HT1080 (cell line): Measurements from ENCODE around the gene OR1I1. TPM values are rescaled to one million over a fixed set of nuclear protein-coding genes. Genes with fewer than 3 reads are reported as not detected.

Source experiments
- DNase-seq: peaks from one replicate; pipeline ENCODE4 v3.0.0-alpha.2; 2015; ENCODE audit warnings: low read depth
- total RNA-seq: library from RNA; depleted of rRNA; stranded (reverse); fragments of >200 nt; shearing (Covaris generic); gene quantifications from 2 replicates; pipeline ENCODE4 v1.2.3, GENCODE V29; 2014

The OR1I1 gene
- total RNA-seq, 1 experiment from 2014 or later, result not detected

DNA sequence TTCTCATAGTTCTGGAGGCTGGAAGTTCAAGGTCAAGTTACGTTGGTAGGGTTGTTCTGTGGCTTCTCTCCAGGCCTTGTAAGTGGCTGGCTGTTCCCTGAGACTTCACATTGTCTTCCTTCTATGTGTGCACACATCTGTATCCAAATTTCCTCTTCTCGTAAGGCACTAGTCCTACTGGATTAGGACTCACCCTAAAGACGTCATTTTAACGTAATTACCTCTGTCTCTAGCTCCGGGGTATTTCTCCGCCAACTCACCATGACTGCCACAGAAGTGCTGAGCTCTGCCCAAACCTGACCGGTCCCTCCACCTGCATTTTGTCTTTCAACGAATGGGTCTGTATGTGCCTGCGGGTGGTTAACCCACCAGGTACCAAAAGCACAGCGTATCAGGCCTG, 16.4 kb downstream of the OR1I1 start:
- DNase-seq, result no peak

DNA sequence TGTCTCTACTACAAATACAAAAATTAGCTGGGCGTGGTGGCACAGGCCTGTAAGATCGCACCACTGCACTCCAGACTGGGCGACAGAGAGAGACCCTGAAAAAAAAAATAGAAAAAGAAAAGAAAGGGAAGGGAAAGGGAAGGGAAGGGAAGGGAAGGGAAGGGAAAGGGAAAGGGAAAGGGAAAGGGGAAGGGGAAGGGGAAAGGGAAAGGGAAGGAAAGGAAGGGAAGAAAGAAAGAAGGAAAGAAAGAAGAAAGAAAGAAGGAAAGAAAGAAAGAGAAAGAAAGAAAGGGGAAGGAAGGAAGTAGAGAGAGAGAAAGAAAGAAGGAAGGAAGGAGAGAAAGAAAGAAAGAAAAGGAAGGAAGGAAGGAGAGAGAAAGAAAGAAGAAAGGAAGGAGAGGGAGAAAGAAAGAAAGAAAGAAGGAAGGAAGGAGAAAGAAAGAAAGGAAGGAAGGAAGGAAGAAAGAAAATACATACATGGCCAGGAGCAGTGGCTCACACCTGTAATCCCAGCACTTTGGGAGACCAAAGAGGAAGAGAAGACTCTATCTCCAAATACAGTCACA, 17.1 kb downstream of the OR1I1 start:
- no peak for DNase-seq

DNA sequence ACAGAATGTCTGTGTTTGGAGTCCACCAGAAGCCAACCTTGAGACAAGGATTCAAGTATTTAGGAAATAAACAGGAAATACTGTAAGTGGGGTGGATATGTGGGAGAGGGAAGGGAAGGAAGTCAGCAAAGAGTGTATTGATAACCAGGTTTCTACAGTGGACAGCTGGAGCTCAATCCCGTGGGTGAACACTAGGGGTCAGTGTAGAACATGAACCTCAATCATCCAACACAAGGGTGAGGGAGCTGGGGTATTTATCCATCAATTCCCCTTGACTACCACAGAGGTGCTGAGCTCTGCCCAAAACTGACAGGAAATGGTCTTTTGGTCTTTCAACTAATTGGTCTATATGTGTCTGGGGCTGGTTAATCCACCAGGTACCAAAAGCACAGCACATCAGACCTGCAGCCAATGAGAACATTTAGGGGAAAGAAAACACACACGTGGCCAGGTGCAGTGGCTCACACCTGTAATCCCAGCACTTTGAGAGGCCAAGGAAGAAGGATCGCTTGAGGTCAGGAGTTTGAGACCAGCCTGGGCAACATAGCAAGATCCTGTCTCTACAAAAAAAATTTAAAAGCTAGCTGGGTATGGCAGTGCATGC, 19.6 kb downstream of the OR1I1 start:
- peak; percentile 49 for DNase-seq

DNA sequence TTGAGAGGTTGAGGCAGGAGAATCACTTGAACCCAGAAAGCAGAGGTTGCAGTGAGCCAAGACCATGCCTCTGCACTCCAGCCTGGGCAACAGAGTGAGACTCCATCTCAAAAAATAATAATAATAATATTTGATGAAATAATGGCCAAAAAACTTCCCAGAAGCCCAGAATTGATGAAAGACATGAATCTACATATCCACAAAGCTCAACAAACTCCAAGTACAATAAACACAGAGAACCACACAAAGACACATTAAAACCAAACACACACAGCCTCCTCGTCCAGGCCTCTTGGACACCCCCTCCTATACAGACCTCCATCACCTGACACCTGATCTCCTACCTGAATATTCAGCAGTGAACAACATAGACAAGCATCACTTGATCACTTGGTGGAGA, 22.0 kb downstream of the OR1I1 start:
- DNase-seq, result no peak

DNA sequence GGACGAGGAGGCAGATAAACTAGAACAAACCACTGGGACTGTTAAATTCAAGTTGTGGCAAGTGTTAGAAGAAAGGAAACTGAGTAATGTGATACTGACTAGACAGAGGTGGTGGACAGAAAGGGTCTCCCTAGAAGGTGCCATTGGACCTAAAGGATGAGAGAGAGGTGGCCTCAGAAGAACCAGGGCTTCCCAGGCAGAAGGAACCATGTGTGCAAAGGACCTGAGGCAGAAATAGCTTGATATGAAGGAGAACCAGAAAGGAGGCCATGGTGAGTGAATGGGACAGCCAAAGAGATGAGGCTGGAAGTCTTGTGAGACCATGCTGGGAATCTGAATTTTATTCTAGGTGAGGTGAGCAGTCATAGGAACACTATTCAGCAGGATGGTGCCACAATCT, 22.4 kb downstream of the OR1I1 start:
- DNase-seq, result no peak

DNA sequence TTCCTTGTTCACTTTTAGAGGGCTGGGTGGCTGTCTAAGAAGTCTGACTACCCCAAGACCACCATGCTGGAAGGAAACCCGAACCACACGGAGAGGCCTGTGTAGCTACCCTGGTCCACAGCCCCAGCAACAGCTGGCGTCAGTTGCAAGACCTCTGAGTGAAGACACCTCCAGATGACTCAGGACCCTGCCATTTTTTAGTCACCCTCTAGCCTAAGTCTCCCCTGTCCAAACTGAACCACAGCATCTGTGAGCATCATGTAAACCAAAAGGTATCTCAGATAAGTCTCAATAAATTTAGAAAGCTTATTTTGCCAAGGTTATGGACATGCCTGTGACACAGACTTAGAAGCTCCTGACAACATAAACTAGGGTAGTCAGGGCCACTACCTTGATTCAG, 23.0 kb downstream of the OR1I1 start:
- no peak for DNase-seq

DNA sequence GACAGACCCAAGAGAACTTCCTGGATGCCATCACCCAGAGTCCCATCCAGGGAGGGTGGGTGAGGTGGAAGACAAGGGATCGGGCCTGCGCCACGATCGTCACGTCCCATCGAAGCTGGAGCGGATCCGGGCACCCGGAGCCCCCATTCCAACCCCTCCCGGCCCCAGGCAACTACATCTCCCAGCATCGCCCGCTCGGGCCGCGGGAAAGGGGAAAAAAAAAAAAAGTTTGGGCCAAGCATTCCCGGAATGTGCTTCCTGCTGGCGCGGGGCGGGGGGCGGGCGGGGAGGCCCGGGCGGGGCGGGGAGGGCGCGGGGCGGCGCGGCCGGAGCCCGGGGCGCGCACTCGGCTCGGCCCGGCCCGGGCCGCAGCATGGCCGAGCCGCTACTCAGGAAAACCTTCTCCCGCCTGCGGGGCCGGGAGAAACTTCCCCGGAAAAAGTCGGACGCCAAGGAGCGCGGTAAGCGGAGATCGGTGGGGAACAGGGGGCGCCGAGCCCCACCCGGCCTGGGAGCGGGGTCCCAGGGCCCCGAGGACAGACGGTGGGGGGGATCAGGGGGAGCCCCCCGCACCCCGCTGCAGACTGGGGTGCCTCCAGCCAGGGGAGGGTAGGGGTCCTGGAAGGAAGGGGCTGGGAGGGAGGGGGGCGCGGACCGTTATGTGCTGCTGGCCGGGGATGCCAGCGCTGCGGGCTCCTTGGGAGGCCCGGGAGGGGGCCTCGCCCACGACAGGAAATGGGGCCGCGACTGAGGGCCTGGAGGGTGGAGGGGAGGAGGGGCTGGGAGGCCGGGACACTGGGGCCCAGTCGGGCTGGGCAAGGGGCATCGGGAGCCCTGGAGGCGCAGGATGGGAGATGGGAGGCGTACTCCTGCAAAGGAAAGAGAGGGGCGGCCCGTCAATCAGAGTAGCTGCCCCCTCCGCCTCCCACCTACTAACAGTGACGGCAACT, 25.3 kb downstream of the OR1I1 start, which contains the start of gene SYDE1:
Gene SYDE1, plus strand, starts transcription at position 341 of the 950 bp plus-strand sequence. Its CDS starts 33 bp downstream, at position 374.
- DNase-seq, result peak; percentile 63

DNA sequence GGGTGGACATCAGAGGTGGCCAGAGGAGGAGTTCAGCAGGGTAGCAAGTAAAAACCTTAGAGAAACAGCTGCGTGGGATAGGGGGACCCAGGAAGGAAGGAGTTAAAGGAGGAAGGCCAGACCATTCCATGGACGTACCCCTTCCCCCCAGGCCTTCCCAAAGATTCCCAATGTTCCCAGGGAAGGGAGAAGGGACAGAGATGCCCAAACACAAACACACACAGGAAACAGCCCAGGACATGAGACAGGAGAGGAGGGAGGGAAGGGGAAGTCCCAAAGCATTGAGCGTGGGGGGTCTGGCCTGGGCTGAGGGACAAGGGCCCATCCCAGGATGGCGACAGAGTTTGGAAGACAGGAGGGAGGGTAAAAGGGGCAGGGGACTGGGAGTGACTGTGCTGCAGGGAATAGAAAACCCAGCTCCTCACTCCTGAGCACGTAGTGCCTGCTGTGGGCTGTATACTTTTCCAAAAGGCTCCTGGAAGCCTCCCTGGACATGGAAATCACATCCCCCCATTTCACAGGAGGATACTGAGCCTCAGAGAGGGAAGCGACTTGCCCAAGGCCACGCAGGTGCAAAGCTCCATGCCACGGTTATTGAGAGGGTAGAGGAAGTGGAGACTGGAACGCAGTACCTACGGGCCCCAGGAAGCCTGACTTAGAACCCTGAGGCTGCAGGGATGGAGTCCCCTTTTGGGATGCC, 26.3 kb downstream of the OR1I1 start:
- peak; percentile 25 for DNase-seq

DNA sequence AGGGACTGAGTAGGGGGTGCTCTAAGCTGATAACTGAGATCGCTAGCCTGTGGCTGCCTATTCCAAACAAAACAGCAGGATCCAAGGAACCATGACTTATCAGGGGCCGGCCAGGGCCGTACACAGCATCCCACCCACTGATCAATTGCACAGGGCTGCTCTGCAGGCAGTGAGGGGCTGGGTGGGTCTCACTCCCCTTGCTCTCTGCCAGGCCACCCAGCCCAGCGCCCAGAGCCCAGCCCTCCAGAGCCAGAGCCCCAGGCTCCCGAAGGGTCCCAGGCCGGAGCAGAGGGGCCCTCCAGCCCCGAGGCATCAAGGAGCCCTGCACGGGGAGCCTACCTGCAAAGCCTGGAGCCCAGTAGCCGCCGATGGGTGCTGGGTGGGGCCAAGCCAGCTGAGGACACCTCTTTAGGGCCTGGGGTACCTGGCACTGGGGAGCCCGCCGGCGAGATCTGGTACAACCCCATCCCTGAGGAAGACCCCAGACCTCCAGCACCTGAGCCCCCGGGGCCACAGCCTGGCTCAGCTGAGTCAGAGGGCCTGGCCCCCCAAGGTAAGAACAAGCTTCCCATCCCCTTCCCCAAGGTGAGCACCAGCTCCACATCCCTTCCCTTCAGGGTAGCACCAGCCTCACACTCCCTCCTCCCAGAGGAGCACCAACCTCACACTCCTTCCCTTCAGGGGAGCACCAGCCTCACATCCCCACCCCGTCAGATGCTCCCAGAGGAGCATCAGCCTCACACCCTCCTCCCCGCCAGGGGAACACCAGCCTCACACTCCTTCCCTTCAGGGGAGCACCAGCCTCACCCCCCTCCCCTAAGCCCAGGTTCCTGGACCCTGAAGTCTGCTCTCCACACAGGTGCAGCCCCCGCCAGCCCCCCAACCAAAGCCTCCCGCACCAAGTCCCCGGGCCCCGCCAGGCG, 27.1 kb downstream of the OR1I1 start:
- no peak for DNase-seq

DNA sequence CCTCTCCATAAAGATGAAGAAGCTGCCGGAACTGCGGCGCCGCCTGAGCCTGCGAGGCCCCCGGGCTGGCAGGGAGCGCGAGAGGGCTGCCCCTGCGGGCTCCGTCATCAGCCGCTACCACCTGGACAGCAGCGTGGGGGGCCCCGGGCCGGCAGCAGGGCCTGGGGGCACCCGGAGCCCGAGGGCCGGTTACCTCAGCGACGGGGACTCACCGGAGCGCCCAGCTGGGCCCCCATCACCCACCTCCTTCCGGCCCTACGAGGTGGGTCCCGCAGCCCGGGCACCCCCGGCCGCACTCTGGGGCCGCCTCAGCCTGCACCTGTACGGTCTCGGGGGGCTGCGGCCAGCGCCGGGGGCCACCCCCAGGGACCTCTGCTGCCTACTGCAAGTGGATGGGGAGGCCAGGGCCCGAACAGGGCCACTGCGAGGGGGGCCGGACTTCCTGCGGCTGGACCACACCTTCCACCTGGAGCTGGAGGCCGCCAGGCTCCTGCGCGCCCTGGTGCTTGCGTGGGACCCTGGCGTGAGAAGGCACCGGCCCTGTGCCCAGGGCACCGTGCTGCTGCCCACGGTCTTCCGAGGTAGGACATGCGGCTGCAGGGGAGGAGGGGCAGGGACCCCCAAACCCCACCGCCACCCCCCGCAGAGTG, 27.9 kb downstream of the OR1I1 start:
- no peak for DNase-seq

DNA sequence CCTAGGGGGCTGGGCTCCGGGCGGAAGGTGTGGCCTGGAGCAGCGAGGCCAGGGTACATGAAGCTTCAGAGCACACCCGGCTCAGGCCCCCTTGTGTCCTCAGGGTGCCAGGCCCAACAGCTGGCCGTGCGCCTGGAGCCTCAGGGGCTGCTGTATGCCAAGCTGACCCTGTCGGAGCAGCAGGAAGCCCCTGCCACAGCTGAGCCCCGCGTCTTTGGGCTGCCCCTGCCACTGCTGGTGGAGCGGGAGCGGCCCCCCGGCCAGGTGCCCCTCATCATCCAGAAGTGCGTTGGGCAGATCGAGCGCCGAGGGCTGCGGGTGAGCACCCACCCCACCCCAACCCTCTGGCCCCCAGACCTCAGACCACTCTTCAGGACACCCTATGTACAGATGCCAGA, 28.4 kb downstream of the OR1I1 start:
- no peak for DNase-seq

DNA sequence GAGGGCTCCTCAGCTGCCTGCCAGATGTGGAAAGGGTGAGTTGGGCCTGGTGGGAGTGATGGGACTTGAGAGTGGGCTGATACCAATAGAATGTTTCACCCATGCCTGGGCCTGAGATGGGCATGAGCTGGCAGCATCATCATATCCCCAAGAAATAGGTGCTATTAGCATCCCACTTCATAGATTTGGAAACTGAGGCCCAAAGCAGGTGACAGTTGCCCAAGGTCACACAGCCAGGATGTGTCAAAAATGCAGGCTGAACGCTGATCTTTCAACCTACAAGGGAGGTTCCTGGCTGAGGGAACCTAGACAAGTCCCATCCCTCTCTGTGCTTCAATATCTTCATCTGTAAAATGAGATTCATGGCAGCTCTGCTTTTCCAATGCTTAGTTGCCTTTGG, 29.7 kb downstream of the OR1I1 start:
- DNase-seq, result no peak

DNA sequence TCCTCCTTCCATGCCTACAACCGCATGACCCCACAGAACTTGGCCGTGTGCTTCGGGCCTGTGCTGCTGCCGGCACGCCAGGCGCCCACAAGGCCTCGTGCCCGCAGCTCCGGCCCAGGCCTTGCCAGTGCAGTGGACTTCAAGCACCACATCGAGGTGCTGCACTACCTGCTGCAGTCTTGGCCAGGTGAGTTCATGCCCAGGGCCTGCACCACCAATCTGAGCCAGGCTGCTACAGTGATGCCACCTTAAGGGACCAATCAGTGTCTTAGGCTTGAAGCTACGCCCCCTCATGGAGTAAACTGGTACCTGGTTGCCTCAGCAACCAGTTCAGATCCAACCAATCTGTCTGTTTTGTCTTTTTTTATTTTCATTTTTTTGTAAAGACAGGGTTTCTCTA, 30.4 kb downstream of the OR1I1 start:
- DNase-seq, result no peak

DNA sequence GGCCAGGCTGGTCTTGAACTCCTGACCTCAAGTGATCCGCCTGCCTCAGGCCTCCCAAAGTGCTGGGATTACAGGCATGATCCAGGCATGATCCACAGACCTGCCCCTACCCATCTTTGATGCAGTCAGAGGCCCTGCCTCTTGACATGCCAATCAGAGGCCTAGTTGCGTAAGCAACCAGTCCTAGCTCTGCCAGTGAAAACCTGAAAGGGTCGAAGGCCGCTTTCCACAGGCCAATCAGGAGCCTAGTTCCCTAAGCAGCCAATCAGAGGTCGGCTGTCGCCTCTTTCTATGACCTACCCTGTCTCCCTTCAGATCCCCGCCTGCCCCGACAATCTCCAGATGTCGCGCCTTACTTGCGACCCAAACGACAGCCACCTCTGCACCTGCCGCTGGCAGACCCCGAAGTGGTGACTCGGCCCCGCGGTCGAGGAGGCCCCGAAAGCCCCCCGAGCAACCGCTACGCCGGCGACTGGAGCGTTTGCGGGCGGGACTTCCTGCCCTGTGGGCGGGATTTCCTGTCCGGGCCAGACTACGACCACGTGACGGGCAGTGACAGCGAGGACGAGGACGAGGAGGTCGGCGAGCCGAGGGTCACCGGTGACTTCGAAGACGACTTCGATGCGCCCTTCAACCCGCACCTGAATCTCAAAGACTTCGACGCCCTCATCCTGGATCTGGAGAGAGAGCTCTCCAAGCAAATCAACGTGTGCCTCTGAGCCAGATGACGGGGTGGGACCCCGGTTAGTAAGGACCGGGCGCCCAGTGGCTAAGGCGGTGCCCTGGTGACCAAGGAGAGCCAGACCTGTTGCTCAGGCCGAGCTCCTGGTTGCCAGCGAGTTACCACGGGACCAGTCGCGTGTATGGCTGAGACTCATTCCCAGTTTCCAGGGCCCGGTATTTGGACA, 31.5 kb downstream of the OR1I1 start:
- DNase-seq, result no peak

DNA sequence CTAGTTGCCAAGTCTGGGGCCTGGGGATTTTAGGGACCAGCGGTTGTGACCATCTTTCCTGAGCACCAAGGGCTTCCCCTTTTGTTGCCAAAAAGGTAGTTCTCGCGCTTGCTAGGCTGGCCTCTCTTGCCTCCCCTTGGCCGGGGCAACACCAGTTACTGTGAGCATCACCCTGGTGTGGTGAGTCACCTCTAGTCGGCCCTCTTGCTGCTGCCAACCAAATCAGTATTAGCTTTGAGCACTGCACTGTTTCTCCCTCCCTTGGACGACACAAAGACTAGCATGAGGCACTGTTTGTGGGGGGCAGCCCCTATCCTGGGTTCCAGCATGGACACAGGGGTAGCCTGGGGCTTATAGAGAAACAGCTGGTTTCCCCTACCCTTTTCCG, 32.1 kb downstream of the OR1I1 start:
- DNase-seq, result no peak

DNA sequence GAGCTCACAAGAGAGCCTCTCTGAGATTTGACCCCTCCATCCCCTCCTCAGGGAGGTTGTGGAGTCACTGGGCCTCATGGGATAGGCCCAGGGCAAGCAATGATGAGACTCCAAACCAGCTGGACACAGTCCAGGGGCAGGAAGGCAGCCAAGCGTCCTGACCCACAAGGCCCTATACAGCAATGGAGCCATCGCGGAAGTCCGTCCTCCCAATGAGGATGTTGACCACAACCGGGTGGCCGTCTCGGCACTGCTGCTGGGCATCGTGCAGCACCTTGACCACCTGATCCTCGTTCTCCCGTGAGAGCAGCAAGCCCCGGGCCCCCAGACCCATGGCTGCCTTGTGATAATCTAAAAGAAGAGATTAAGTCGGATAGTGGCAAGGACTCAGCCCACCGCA, 33.1 kb downstream of the OR1I1 start:
- no peak for DNase-seq

DNA sequence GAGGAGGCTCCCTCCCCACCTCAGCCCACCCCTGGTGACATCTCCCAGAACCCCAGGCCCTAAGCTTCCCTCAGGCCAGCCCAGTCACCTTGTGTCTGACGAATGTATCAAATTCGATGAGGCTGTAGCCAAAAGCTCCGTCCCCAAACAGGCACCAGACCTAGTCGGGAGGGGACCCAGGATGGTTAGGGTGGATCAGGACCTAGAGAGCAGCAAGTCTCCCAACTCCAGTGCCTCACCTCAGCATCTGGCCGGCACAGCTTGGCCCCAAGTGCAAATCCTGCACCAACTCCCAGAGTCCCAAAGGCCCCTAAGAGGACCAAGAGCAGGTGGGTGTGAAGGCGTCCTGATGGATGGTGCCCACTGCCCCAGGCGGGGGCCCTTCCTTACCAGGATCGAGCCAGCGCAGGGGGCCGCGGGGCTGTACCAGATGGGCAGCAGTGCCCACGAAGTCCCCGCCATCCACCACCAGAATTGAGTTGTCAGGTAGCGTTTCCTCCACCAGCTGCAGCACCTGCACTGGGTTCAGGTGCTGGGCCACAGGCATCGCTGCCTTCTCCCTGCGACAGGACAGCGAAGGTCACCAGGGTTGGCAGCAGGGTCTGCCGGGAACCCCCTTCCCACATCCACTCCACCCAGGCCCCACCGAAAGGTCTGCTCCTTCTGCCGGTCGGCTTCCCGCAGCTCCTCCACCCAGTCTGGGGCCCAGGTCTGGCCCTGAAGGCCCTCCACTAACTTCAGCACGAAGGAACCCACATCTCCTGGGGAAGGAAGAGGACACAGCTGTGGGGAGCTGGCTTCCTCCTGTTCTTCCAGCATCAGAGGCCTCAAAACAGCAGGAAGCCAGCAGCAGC, 34.0 kb downstream of the OR1I1 start:
- DNase-seq, result no peak

DNA sequence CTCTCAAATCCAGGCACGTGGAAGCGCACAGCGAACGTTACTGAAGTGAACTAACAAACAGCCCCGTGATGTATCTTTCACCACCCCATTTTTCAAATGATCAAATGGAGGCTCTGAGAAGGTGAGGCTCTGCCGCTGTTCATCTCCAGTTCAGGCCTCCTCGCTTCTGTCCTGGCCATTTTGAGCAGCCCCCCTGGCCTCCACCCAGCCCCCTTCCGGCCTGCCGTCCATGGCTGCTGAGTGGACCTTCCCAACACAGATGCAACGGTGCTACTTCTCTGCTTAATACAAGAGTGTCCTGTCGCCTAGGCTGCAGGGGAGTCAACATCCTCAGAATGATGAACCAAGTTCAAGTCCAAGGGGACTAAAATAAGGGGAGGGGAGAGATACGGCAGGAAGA, 34.8 kb downstream of the OR1I1 start:
- DNase-seq, result no peak
